HG02588 (cell line): ENCODE measurements around the gene CDHR2.

Experiments used
- ATAC-seq: cut with Tn5 transposase; IDR thresholded peaks from one replicate; pipeline ENCODE4 v1.9.1; 2021; ENCODE audit warnings: mild to moderate bottlenecking, moderate library complexity; ENCODE audit not compliant: unreplicated experiment

CDHR2 gene

GRCh38 chr5:176548967-176549444 is at the start of gene CDHR2:
Gene CDHR2 (plus strand): TSS chr5:176549342. CDS start chr5:176565353, 16,011 bp downstream.
- no peak for ATAC-seq

- no peak for ATAC-seq
These were observed 48.6 kb upstream of the CDHR2 start for GRCh38 chr5:176500511-176500910.

- no peak for ATAC-seq
These were observed 47.8 kb upstream of the CDHR2 start for GRCh38 chr5:176501333-176501732.

GRCh38 chr5:176503496-176503895 is 45.6 kb upstream of the CDHR2 start:
- no peak for ATAC-seq

GRCh38 chr5:176507911-176508310 is 41.2 kb upstream of the CDHR2 start:
- ATAC-seq, result no peak

GRCh38 chr5:176508603-176509002 is 40.5 kb upstream of the CDHR2 start:
- no peak for ATAC-seq

DNA sequence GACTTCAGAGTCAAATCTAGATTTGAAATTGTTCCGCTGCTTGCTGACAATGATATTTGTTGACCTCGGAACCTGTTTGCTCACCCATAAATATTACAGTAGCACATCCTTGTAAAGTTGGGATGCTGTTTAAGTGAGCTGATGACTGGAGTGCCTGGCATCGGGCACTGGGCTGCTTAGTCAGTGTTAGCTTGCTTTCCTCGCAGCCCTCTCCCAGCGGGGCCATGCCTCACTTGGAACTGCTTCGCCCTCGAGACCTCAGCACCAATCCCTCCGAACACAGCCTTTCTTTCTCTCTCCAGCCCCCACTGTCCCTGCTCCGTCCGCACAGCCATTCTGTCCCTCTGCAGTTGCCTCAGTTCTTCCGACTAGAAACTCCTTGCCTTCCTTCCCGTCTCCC is 35.4 kb upstream of the CDHR2 start:
- ATAC-seq, result no peak

GRCh38 chr5:176514244-176514950 is 34.7 kb upstream of the CDHR2 start:
- no peak for ATAC-seq

- ATAC-seq, result no peak
These were observed 33.7 kb upstream of the CDHR2 start for GRCh38 chr5:176515396-176515795.

- ATAC-seq, result no peak
These were observed 32.0 kb upstream of the CDHR2 start for GRCh38 chr5:176517053-176517661.

DNA sequence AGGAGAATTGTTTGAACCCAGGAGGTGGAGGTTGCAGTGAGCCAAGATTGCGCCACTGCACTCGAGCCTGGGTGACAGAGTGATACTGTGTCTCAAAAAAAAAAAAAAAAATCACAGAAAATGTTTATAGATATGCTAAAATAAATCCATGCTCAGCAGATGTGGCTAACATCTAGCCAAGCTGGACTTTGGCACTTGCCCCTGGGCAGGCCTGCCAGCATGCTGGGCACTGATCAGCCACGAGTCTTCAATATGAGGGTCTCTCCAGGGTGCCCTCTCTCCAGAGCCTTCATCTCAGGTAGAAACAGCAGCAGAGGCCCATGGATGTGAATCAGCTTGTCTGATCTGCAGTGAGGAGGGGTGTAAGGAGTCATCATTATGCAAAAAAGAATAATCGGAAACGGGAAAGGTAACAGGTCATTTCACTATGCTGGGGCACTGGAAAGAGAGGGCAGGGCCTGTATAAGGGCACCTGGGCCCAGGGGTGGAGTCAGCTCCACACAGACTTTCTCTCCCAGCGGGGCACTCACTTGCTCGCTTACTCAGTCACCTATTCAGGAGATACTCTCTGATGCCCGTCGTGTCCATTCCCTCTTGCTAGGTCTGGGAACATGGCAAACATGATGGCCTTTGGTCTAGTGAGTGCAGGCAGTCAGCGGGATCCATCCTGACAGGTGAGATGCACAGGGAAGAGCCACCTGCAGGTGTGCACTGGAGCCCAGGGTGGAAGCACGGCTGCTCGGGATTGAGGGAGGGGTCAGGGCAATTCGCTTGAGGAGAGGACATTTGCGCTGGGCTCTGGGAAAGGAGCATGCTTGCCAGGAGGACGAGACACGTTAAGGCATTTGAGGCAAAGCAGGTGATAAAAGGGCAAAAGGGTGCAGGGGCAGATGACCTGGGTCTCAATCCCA is 29.1 kb upstream of the CDHR2 start:
- no peak for ATAC-seq

DNA sequence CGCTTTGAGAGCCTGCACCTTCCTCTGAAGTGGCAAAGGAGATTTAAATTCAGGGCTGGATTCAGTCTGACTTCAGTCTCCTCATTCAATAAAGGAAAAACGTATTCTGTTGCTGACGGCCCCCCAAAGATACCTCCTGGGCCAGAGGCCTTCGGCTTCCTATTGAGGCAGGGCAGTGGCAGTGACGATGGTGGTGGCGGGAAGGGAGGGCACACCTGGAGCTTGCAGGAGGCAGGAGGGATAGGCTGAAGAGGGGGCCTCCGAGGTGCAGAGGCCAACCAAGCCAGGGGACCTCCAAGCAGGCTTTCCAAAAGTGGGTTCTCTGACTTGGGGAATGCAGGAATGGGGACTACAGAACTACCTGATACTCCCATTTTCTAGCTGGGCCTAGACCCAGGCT is 27.9 kb upstream of the CDHR2 start:
- no peak for ATAC-seq

DNA sequence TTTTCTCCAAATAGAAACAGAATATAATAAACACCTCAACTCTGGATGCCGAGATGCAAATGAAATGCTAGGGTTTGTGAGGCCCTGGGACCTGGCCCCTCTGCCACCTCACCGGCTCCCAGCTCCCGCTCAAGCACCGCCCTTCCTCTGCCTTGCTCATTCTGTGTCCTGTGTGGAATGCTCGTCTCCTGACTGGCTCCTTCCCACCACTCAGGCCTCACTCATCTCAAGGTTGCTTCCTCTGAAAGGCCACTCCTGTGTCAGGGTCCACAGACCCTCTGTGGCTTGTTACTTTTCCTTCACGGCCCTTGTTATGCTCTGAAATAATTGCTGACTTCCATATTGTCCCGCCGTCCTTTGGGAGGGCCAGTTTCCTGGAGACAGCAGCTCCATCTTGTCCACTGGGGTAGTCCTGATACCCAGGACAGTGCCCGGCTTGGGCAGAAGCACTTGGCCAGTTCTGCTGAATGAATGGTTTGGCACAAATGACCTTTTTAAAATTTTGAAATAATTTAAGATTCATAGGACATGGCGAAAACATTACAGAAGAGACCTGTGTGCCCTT is 27.4 kb upstream of the CDHR2 start:
- no peak for ATAC-seq

DNA sequence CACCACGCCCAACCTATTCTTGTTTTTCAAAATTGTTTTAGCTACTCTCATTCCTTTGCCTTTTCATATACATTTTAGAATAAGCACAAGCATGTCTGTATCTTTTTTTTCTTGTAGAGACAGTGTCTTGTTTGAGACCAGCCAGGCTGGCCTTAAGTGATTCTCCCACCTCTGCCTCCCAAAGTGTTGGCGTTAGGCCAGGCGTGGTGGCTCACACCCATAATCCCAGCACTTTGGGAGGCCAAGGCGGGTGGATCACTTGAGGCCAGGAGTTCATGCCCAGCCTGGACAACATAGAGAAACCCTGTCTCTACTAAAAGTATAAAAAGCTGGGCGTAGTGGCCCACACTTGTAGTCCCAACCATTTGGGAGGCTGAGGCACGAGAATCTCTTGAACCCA is 25.0 kb upstream of the CDHR2 start:
- no peak for ATAC-seq

DNA sequence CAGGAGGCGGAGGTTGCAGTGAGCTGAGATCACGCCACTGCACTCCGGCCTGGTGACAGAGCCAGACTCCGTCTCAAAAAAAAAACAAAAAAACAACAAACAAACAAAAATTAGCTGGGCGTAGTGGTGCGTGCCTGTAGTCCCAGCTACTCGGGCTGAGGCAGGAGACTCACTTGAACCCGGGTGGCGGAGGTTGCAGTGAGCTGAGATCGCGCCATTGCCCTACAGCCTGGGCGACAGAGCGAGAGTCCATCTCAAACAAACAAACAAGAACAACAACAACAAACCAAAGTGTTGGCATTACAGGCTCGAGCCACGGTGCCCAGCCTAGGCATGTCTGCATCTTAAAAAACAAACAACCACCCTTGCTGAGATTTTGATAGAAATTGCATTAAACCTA is 24.2 kb upstream of the CDHR2 start:
- ATAC-seq, result no peak

DNA sequence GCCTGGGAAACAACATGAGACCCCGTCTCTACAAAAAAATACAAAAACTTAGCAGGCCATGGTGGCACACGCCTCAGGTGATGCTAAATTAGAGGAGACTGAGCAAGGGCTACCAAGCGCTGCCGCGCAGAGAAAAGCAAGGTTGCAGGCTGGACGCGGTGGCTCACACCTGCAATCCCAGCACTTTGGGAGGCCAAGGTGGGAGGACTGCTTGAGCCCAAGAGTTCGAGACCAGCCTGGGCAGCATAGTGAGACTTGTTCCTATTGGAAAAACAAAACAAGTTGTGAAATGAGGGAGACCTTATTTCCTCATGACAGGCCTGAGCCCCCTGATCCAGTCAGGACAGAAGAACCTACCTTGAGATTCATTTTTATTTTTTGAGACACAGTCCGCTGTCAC is 23.5 kb upstream of the CDHR2 start:
- ATAC-seq, result no peak

DNA sequence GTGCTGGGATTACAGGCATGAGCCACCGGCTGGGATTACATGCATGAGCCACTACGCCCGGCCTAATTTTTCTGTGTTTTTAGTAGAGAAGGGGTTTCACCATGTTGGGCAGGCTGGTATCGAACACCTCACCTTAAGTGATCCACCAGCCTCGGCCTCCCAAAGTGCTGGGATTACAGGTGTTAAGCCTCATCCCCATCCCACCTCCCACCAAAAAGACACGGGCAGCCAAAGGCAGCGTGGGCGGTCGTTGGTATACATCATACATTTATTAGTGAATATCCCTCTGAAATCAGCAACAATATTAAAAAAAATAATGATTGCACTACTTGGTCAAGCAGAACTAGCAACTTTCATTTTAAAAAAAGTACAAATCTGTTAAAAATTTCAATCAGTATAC is 22.7 kb upstream of the CDHR2 start:
- no peak for ATAC-seq

DNA sequence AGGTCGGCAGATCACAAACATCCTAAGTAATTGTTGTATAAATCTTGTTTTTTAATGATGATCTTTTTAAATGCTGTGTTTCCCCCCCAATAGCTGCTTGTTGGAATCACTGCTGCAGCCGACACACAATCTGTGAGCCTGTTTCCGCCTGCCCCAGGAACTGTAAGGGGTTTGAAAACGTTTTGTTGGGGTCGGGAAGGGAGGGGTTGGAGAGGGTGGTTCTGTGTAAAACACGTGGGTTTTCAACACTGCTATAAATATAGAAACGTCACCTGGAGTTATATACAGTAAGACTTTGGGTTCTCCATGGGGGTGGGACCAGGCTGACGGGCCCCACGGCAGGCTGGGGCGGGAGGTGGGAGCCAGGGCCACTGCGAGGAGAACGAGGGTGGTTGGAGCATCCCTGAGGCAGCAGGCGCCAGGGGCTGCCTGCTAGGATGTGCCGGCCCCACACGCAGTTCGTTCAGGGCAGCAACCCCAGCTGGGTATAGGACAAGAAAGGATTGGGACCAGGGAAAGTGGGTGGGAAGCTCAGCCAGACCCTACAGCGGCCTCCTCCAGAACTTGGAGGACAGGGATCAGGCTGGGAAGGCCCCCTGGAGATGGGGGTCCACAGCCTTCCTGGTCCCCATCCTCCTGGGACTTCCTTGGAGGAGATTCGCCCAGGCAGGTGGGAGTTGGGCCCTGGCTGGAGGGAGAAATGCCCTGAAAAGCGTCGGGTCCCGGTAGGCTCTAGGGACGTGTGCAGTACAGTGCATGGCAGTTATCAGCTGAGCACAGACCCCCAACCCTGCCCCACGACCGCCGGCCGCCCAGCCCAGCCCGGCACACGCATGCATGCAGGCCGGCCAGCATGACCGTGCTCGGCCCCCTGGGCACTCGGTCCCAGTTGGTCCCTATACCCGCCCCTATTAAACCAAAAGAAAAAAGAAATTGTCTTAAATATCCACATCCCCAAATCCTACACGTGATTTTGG is 21.6 kb upstream of the CDHR2 start:
- ATAC-seq, result no peak

DNA sequence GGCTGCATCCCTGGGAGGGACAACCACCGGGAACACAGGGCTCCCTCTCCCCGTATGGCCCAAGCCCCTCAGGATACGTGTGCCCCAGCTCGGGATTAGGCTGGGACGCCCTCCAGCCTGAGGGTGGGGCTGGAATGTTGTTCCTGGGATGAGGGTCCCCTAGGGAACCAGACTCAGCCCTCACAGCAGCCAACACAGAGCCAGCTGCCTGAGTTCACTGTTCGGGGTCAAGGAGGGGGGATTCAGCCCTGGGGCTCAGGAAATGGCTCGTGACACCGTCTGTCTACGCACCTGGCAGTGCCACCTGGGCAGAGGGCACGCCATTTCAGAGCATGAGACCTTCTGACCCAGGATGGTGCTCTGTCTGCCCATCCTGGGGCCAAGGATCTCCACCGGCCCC is 20.8 kb upstream of the CDHR2 start:
- ATAC-seq, result no peak

DNA sequence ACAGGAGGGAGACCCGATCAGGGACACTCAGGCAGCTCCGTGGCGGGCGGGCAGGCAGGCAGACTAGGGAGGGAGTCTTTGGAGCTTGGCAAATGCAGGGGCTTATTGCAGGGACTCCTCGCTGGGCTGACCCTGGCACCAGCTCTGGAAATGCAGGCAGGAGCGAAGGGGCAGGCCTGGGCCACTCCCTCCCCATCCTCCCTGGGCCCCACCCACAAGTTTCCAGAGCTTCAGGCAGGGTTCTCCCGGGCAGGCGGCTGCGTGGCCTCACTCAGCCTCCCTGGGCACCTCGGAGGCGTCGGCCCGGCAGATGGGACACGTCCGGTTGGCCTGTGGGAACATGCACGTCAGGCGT is 20.4 kb upstream of the CDHR2 start:
- ATAC-seq, result no peak
